Ecto neural progenitor cell (in vitro differentiated cells): Measurements from ENCODE around the gene CYP2A7.
"Not testable (repeated sequence)": the region's sequence is repeated elsewhere in the genome, so short reads cannot be mapped to it uniquely, and the experiment has no call there.

Source experiments
- DNase-seq: peaks from one replicate; pipeline ENCODE4 v3.0.0-alpha.2; 2018; ENCODE audit warnings: low spot score

Gene CYP2A7, protein sequence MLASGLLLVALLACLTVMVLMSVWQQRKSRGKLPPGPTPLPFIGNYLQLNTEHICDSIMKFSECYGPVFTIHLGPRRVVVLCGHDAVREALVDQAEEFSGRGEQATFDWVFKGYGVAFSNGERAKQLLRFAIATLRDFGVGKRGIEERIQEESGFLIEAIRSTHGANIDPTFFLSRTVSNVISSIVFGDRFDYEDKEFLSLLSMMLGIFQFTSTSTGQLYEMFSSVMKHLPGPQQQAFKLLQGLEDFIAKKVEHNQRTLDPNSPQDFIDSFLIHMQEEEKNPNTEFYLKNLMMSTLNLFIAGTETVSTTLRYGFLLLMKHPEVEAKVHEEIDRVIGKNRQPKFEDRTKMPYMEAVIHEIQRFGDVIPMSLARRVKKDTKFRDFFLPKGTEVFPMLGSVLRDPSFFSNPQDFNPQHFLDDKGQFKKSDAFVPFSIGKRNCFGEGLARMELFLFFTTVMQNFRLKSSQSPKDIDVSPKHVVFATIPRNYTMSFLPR

GRCh38 chr19:40882062-40882461, at the start of gene CYP2A7:
Gene CYP2A7, minus strand, starts transcription at chr19:40882231. Its CDS starts 21 bp downstream, at chr19:40882210.
- not testable (repeated sequence) for DNase-seq

DNA sequence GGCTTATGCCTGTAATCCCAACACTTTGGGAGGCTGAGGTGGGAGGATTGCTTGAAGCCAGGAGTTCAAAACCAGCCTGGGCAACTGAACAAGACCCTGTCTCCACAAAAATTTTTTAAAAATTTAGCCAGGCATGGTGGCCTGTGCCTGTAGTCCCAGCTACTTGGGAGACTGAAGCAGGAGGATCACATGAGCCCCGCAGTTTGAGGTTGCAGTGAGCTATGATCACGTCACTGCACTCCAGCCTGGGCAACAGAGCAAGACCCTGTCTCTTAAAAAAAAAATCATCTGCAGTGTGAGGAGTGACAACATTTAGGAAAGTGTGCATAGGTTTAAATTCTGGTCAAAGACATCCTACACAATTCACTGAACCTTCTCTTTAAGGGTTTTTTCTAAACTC, 48.8 kb upstream of the CYP2A7 start:
- DNase-seq = not testable (repeated sequence)

DNA sequence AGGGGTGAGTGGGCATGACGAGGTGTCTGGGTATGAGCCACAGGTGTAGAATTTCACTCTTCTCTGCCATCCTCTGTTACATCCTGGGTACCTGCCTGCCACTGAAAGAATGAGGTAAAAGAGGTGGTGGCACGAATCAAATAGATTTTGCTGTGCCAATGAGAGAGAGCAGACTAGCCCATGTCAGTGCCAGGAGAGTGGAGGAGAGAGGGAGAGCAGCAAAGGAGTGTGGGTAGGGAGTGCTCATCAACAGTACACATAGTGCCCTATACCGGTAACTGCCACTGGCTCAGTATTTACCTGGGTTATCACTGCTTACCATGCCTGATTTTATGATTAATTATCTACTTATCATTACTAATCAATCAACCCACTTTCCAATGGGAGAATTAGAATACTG, 47.9 kb upstream of the CYP2A7 start:
- DNase-seq = not testable (repeated sequence)

- no peak for DNase-seq
Observed at GRCh38 chr19:40928850-40929249, 46.8 kb upstream of the CYP2A7 start.

DNA sequence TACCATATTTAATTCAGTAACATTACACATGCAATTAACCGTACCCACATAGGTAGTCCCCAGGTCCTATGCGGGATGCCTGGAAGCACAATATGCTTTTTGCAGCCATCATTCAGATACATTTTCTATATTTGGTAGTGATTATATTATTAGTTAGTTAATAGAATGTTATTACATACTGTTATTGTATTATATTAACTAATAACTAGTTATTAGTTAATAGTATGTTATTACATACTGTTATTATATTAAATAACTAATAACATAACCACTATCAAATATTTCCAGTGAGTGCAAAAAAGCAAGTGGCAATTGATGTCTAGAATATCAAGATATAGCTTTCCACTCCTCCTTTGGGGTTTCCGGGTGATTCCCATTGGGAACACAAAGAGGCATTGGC, 45.5 kb upstream of the CYP2A7 start:
- DNase-seq = no peak

DNA sequence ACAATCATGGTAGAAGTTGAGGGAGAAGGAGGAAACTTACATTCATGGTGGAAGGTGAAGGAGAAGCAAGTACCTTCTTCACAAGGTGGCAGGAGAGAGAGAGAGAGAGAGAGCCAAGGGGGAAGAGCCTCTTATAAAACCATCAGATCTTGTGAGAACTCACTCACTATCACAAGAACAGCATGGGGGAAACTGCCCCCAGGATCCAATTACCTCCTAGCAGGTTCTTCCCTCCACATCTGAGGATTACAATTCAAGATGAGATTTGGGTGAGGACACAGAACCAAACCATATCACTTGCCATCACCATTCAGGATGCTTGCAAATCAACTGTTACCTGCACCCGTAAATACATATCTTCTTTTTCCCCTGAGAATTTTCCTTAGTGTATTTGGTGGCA, 44.2 kb upstream of the CYP2A7 start:
- not testable (repeated sequence) for DNase-seq

- DNase-seq = no peak
Observed at GRCh38 chr19:40923934-40924391, 41.9 kb upstream of the CYP2A7 start.

GRCh38 chr19:40922237-40923160, 40.5 kb upstream of the CYP2A7 start:
- DNase-seq = not testable (repeated sequence)

- no peak for DNase-seq
Observed at GRCh38 chr19:40921005-40921897, 39.2 kb upstream of the CYP2A7 start.

- no peak for DNase-seq
Observed at GRCh38 chr19:40920300-40921004, 38.4 kb upstream of the CYP2A7 start.

GRCh38 chr19:40919530-40920299, 37.7 kb upstream of the CYP2A7 start:
- DNase-seq = not testable (repeated sequence)

GRCh38 chr19:40918303-40918702, 36.3 kb upstream of the CYP2A7 start:
- DNase-seq = not testable (repeated sequence)

DNA sequence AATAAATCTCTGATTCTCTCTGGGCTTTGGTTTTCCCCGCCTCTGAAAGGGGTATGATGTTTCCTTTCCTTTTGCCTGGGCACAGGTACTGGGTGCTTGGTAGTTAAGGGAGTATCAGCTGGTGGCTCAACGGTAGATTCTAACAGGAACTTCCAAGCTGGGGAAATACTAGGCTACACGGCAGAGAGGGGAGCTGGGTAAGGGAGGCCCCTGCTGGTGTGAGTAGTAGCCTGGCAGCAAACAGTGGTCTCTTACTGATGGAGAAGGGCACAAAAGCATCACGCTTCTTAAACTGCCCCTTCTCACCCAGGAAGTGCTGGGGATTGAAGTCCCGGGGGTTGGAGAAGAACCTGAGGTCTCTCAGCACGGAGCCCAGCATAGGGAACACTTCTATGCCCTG, 26.9 kb upstream of the CYP2A7 start:
- DNase-seq = no peak

- DNase-seq = no peak
Observed at GRCh38 chr19:40907968-40908735, 26.1 kb upstream of the CYP2A7 start.

GRCh38 chr19:40906512-40906911, 24.5 kb upstream of the CYP2A7 start:
- DNase-seq = no peak

DNA sequence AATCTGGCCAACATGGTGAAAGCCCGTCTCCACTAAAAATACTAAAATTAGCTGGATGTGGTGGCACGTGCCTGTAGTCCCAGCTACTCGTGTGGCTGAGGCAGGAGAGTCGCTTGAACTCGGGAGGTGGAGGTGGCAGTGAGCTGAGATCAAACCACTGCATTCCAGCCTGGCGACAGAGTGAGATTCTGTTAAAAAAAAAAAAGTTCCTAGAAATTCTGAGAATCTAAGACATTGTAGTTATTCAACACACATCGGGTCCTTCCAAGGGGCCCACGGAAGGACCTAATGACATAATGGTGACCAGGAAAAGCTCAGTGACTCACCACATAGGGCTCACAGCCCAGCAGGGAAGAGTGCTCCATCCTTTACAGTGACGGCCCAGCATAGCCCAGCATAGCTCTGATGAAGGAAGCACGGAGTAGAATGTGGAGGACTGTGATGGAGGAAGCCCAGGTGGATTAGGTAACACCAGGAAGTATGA, 22.7 kb upstream of the CYP2A7 start:
- not testable (repeated sequence) for DNase-seq

DNA sequence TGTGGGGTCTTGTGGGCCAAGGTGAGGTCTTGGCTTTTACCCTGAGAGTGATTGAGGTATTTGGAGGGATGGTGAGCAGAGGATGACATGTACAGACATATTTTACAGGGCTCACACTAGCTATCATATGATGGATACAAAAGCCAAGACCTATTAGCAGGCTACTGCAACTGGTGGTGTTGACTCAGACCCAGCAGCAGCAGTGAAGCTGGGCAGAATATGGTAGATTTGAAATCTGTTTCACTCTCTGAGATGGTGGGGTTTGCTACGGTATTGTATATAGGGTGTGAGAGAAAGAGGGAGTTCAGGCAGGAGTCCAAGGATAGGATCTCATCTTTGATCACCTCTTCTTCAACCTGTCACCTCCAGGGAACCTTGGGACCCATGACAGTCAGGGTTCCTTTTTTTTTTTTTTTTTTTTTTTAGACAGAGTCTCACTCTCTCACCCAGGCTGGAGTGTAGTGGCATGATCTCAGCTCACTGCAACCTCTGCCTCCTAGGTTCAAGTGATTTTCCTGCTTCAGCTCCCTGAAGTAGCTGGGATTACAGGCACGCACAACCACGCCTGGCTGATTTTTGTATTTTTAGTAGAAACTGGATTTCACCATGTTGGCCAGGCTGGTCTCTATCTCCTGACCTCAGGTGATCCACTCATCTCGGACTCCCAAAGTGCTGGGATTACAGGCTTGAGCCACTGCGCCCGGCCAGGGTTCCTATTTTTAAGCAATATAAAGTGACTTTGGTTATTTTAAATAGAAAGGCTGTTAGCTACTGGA, 20.1 kb upstream of the CYP2A7 start:
- not testable (repeated sequence) for DNase-seq

DNA sequence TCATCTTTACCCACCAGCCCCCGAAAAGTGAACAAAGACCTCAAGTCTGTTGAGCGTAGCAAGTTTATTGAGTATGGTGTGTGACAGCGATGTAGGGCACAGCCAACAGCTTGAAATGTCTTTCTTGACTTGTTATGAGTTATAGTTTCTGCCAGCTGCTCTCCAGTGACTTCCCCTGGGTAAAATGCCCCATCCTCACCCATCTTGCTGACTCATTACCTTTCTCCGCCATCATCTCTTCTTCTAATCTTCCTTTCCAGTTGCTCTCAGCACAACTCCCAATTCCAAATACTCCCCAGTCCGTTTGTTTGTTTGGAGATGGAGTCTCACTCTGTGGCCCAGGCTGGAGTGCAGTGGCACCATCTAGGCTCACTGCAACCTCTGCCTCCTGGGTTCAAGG, 18.5 kb upstream of the CYP2A7 start:
- DNase-seq = not testable (repeated sequence)
